ENCODE data around the gene RAB40C. TPM values are rescaled to one million over a fixed set of nuclear protein-coding genes. Genes with fewer than 3 reads are reported as not detected.

RAB40C gene
- total and polyA plus RNA-seq, 2 donors (not counting 1 experiment from before 2014, with no cell fraction given) = 12.7 to 26.9 TPM

GRCh38 chr16:619476-620100, 29.7 kb downstream of the RAB40C start:
- H3K9me3 Mint-ChIP-seq (ENCODE audit: insufficient read depth) = no peaks in the 10 kb centered on the region
- ChIA-PET POLR2A (no interaction called here), CTCF (no interaction called here)
- peaks cover 0 to 3% of the 10 kb centered on the region in 2 donors for H3K4me1 ChIP-seq (ENCODE audit: control insufficient read depth in 2 of 2, insufficient read depth in 2 of 2, low read length in 2 of 2)
- no peak overlapping the region for H3K4me3 Mint-ChIP-seq
- DNase-seq (no peak), ATAC-seq (ENCODE audit: low read depth) (no peak)
- peaks cover 20% of the 10 kb centered on the region for H3K79me2 ChIP-seq (ENCODE audit: control insufficient read depth, insufficient read depth, low read length)
- H3K27ac ChIP-seq (ENCODE audit: low read length in 2 of 2) = no peak overlapping the region
- H4K20me1 ChIP-seq (ENCODE audit: control insufficient read depth, insufficient read depth, low read length, poor library complexity, severe bottlenecking) = peaks cover 15% of the 10 kb centered on the region
- no peak overlapping the region for H3K4me3 ChIP-seq (ENCODE audit: control extremely low read depth in 1 of 5, extremely low read depth in 1 of 5, insufficient read depth in 1 of 5, low read depth in 2 of 5, low read length in 4 of 5)
- no peak for TF ChIP-seq CTCF (IDR thresholded peaks at IDR 0.05)
- no peak for TF ChIP-seq EZH2 (IDR thresholded peaks at IDR 0.05; ENCODE audit: borderline replicate concordance, insufficient read depth, low read depth, low read length, poor library complexity, severe bottlenecking)
- peaks cover 8% of the 10 kb centered on the region for H3K4me1 Mint-ChIP-seq
- intact Hi-C loops (cut with micrococcal nuclease) = no loop called here
- H3K27ac Mint-ChIP-seq = no peak overlapping the region
- H3K27me3 ChIP-seq (replicated peaks in 1 of 4; ENCODE audit: control extremely low read depth in 1 of 4, control insufficient read depth in 3 of 4, insufficient read depth in 4 of 4, low read length in 3 of 4) = no peaks in the 10 kb centered on the region
- no peak overlapping the region for H2AFZ ChIP-seq (ENCODE audit: insufficient read depth, low read depth, low read length, poor library complexity, severe bottlenecking)
- WGBS (ENCODE audit: insufficient coverage) = 99% methylated on average over 19 of the region's 20 CpGs
- no peaks in the 10 kb centered on the region for H3K27me3 Mint-ChIP-seq
- H3K4me2 ChIP-seq (replicated peaks; ENCODE audit: low read depth, low read length, poor library complexity, severe bottlenecking) = no peak overlapping the region
- no peaks in the 10 kb centered on the region for H3K36me3 ChIP-seq (replicated peaks in 1 of 2; ENCODE audit: control extremely low read depth in 1 of 2, control insufficient read depth in 1 of 2, extremely low read depth in 1 of 2, insufficient read depth in 2 of 2, low read length in 1 of 2)
- no peak overlapping the region for H3K9ac ChIP-seq (ENCODE audit: low read length)
- no peaks in the 10 kb centered on the region for H3K9me3 ChIP-seq (ENCODE audit: control extremely low read depth in 1 of 3, control insufficient read depth in 2 of 3, insufficient read depth in 1 of 3, low read length in 2 of 3)

GRCh38 chr16:620700-621525, 31.0 kb downstream of the RAB40C start:
- 94% methylated on average over 29 of the region's 41 CpGs for WGBS (ENCODE audit: insufficient coverage)
- DNase-seq (no peak), ATAC-seq (ENCODE audit: low read depth) (no peak)
- intact Hi-C loops (cut with micrococcal nuclease) = no loop called here
- H3K27me3 Mint-ChIP-seq = no peaks in the 10 kb centered on the region
- H3K4me1 ChIP-seq (ENCODE audit: control insufficient read depth in 2 of 2, insufficient read depth in 2 of 2, low read length in 2 of 2) = no peaks in the 10 kb centered on the region
- H3K4me1 Mint-ChIP-seq = no peaks in the 10 kb centered on the region
- no peak overlapping the region for H3K27ac Mint-ChIP-seq
- ChIA-PET CTCF (no interaction called here), POLR2A (no interaction called here)
- peaks cover 8% of the 10 kb centered on the region for H4K20me1 ChIP-seq (ENCODE audit: control insufficient read depth, insufficient read depth, low read length, poor library complexity, severe bottlenecking)
- no peaks in the 10 kb centered on the region for H3K9me3 Mint-ChIP-seq (ENCODE audit: insufficient read depth)
- H3K79me2 ChIP-seq (ENCODE audit: control insufficient read depth, insufficient read depth, low read length) = peaks cover 13% of the 10 kb centered on the region
- H3K4me3 Mint-ChIP-seq = no peak overlapping the region
- H3K27me3 ChIP-seq (replicated peaks in 1 of 4; ENCODE audit: control extremely low read depth in 1 of 4, control insufficient read depth in 3 of 4, insufficient read depth in 4 of 4, low read length in 3 of 4) = no peaks in the 10 kb centered on the region
- H3K4me2 ChIP-seq (replicated peaks; ENCODE audit: low read depth, low read length, poor library complexity, severe bottlenecking) = no peak overlapping the region
- TF ChIP-seq EZH2 (IDR thresholded peaks at IDR 0.05; ENCODE audit: borderline replicate concordance, insufficient read depth, low read depth, low read length, poor library complexity, severe bottlenecking) (no peak), CTCF (IDR thresholded peaks at IDR 0.05) (no peak)
- H3K9me3 ChIP-seq (ENCODE audit: control extremely low read depth in 1 of 3, control insufficient read depth in 2 of 3, insufficient read depth in 1 of 3, low read length in 2 of 3) = no peaks in the 10 kb centered on the region
- no peak overlapping the region for H3K9ac ChIP-seq (ENCODE audit: low read length)
- H3K27ac ChIP-seq (ENCODE audit: low read length in 2 of 2) = no peak overlapping the region
- peaks cover 0 to 4% of the 10 kb centered on the region in 2 experiments for H3K36me3 ChIP-seq (replicated peaks in 1 of 2; ENCODE audit: control extremely low read depth in 1 of 2, control insufficient read depth in 1 of 2, extremely low read depth in 1 of 2, insufficient read depth in 2 of 2, low read length in 1 of 2)
- H2AFZ ChIP-seq (ENCODE audit: insufficient read depth, low read depth, low read length, poor library complexity, severe bottlenecking) = no peak overlapping the region
- H3K4me3 ChIP-seq (ENCODE audit: control extremely low read depth in 1 of 5, extremely low read depth in 1 of 5, insufficient read depth in 1 of 5, low read depth in 2 of 5, low read length in 4 of 5) = no peak overlapping the region

Measured in B cell (primary cell).